ENCODE data around the gene STS. TPM values are rescaled to one million over a fixed set of nuclear protein-coding genes. Genes with fewer than 3 reads are reported as not detected.

The STS gene
- total RNA-seq, 1 donor from 2014 or later = 3.9 TPM

GRCh38 chrX:7194606-7195005 is 47.1 kb downstream of the STS start:
- no peaks in the 10 kb centered on the region for H3K9me3 Mint-ChIP-seq (ENCODE audit: unreplicated experiment)
- FAIRE-seq (no peak), DNase-seq (ENCODE audit: low read depth) (no peak)
- no peak overlapping the region for H3K27ac ChIP-seq (ENCODE audit: low read depth, low read length)
- no peak overlapping the region for H2AFZ ChIP-seq (ENCODE audit: low read depth, low read length)
- H4K20me1 ChIP-seq (ENCODE audit: insufficient read depth, low read length) = no peaks in the 10 kb centered on the region
- H3K27me3 Mint-ChIP-seq (ENCODE audit: low read depth, unreplicated experiment) = no peaks in the 10 kb centered on the region
- H3K79me2 ChIP-seq (ENCODE audit: insufficient read depth, low read length) = no peaks in the 10 kb centered on the region
- H3K27me3 ChIP-seq (ENCODE audit: insufficient read depth, low read length) = no peaks in the 10 kb centered on the region
- TF ChIP-seq EZH2 (IDR thresholded peaks at IDR 0.05; ENCODE audit: insufficient read depth, low read length) = no peak
- TF ChIP-seq, protein P1, sequence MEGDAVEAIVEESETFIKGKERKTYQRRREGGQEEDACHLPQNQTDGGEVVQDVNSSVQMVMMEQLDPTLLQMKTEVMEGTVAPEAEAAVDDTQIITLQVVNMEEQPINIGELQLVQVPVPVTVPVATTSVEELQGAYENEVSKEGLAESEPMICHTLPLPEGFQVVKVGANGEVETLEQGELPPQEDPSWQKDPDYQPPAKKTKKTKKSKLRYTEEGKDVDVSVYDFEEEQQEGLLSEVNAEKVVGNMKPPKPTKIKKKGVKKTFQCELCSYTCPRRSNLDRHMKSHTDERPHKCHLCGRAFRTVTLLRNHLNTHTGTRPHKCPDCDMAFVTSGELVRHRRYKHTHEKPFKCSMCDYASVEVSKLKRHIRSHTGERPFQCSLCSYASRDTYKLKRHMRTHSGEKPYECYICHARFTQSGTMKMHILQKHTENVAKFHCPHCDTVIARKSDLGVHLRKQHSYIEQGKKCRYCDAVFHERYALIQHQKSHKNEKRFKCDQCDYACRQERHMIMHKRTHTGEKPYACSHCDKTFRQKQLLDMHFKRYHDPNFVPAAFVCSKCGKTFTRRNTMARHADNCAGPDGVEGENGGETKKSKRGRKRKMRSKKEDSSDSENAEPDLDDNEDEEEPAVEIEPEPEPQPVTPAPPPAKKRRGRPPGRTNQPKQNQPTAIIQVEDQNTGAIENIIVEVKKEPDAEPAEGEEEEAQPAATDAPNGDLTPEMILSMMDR (IDR thresholded peaks at IDR 0.05; ENCODE audit: insufficient read depth, low read depth, low read length) = no peak
- H3K4me1 ChIP-seq (ENCODE audit: insufficient read depth, low read length) = no peaks in the 10 kb centered on the region
- H3K9ac ChIP-seq (ENCODE audit: low read length) = no peak overlapping the region
- H3K36me3 ChIP-seq (ENCODE audit: insufficient read depth, low read length) = no peaks in the 10 kb centered on the region
- H3K4me3 ChIP-seq (ENCODE audit: insufficient read depth, low read depth, low read length) = no peak overlapping the region
- H3K27ac Mint-ChIP-seq (ENCODE audit: unreplicated experiment) = no peak overlapping the region
- no peak overlapping the region for H3K4me3 Mint-ChIP-seq (ENCODE audit: unreplicated experiment)
- no peak overlapping the region for H3K4me2 ChIP-seq (ENCODE audit: low read length)
- no peaks in the 10 kb centered on the region for H3K36me3 Mint-ChIP-seq (ENCODE audit: low read depth, unreplicated experiment)
- H3K9me3 ChIP-seq (ENCODE audit: insufficient read depth, low read depth, low read length) = no peaks in the 10 kb centered on the region
- no peaks in the 10 kb centered on the region for H3K4me1 Mint-ChIP-seq (ENCODE audit: low read depth, unreplicated experiment)

Small RNA genes within 50 kb of the gene (microRNA-seq; reads per million reads assigned to microRNA genes)
- gene MIR4767 = not detected

Other genes starting within 250 kb of the STS start
- gene PUDP, start 441 bp downstream of the STS start, total RNA-seq = 18.4 and 21.8 TPM in 2 replicates

Data from astrocyte (in vitro differentiated cells and primary cell).